A172 (cell line): ENCODE measurements around the gene MRPS24. TPM values are rescaled to one million over a fixed set of nuclear protein-coding genes. Genes with fewer than 3 reads are reported as not detected.

Experiments used
- DNase-seq: peaks from one replicate; pipeline ENCODE4 v3.0.0-alpha.2; 2015; ENCODE audit warnings: low spot score
- total RNA-seq: library from RNA; depleted of rRNA; stranded (reverse); fragments of >200 nt; shearing (Covaris generic); gene quantifications from 2 replicates; pipeline ENCODE4 v1.2.3, GENCODE V29; 2014

MRPS24 gene
- total RNA-seq, 1 experiment from 2014 or later: 294 TPM

DNA sequence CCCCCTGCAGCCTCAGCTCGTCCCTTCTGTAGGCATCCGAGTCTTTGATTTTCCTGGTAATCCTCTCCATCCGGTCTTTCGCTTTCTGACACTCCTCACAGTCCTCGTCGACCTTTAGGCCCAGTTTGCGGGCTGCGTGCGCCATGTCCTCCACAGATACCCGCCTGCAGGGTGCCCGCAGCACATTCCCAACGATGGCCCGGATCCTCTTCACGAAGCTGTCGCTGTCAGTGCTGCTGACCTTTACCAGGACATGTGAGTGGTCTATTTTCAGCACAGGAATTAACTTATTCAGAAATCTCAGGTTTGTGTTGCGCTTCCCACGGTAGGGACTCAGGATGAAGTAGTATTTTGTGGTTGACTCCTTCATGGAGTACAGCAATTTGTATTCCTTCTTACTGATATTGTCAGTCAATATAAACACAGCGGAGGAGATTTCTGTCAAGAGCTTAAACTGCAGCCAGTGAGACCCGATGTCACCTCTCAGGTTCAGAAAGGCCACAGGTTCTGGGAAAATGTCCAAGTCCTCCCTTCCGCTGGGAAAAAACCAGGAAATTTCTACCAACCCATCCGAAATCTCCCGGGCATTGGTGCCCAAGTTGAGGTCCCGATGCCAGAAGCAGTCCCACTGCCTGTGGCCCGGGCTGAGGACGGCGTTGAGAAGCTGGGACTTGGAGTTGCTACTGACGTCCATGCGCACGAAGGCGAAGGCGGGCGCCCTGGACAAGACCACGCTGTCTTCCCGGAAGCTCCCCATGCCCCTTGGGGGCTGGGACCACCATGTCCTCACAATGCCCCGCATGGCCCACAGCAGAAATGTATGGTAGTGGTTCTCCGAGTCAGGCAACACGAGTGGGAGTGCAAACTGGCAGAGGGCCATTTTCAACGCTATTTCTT, 8.9 kb upstream of the MRPS24 start:
- no peak for DNase-seq

DNA sequence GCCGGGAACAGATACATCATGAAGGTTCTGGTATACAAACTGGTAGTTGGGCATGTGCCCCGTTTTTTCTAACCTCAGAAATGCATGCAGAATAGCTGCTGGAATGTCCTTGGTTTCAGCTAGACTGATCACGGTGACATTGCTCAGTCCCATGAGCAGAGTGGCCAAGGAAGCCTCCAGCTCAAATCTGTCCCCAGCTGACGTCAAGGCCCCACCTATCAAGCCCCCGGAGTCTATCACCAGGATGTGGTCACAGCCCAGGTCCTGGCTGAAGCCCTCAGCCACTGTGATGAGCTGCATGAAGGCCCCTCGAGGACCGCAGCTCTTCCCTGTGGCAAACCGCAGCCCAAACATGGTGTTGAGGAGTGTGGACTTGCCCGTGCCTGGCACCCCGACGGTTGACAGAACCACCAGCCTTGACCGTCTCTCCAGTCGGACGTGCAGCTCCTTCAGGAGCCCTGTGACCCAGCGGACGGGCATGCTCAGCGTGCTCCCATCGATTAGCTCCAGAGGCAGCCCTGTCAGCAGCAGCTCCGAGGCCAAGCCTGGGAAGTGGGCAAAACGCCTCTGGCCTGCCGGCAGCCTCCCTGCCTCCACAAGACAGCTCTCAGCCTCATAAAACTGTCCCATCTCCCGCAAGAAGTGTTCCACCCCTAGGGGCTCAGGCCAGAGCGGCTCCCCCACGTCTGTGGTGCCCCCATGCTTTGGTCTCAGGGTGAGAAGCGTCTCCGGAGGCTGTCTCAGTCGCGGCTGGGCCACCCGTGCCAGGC, 7.8 kb upstream of the MRPS24 start:
- no peak for DNase-seq

DNA sequence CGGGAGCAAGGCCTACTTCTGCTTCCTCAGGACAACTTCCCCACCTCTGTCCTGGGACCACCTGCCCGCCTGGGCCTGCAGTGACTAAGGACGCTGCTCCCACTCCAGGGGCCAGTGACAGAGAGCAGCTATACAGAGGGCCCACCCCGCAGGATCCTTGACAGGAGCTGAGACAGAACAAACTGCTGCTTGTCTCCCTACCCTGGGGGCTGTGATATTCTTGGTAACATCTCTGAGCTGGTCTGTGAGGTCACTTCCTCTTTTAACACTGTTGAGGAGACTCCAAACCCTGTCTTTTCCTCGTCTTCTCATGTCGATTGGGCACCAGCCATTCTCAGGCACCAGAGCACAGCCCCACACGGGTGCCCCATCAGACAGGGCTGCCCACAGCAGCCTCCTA, 6.9 kb upstream of the MRPS24 start:
- DNase-seq: no peak

DNA sequence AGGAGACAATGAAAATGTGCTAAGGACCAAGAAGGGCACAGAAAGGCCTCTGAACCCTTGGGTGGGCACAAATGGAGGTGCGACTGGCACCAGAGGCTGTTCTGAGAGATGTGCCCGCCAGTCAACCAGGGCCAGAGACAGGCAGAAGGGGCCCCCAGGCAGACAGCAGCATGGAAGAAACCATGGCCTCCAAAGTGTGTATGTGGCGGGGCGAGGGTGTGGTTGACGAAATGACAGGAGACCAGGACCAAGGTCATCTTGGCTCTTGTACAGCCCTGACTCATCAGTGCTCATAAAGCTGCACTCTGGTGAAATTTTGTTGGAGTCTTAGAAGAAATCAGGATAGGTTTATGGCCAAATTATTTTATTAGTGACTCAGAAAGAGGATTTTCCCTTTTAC, 4.0 kb upstream of the MRPS24 start:
- DNase-seq: peak; percentile 92

DNA sequence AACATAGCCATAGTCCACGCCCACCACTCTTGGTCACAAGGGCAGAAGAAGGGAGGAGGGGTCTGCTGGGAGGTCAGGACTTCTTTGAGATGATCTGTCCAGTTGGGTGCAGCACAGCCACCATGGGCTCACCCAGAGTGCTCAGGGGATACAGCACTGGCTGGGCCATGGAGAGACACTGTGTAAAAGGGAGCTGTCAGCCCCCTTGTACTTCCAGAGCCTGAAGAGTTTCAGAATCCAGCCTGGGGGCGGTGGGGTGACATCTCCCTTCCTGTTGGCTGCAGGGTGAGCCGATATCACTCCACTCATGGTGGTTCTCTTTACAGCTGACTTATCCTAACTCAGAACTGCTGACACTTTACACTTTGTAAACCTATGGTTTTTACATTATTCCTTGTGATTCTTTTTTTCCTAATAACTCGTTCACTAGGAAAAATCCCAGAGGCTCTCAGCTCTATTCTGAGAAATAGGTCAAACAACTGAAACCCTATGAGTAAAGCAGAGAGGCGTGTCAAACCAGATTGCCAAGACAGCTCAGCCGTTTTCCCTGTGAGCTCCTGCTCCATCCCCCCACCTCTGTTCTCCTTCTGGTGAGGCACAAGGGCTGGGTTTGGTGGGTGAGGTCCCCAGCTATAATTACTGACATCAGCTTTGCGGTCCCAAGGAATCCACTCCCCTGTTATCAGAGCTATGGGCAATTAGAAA, 3.2 kb upstream of the MRPS24 start:
- peak; percentile 87 for DNase-seq

DNA sequence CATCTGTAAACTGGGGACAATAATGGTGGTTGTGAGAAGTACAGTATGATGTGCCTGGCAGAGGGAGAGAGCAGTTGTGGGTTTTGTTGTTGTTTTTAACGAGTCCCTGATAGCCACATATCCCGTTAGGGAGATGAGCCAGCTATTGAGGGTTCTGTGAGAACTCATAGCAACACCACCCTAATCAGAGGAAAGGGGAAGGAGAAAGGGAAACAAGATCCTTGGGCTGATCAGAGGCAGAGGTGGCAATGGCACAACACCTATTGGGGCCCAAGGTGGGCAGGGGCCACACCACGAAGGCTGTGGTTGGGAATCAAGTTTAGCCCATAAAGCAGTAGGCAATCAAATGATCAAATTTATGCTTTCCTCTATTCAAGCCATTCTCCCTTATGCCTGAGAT, 1.7 kb upstream of the MRPS24 start:
- DNase-seq: no peak

DNA sequence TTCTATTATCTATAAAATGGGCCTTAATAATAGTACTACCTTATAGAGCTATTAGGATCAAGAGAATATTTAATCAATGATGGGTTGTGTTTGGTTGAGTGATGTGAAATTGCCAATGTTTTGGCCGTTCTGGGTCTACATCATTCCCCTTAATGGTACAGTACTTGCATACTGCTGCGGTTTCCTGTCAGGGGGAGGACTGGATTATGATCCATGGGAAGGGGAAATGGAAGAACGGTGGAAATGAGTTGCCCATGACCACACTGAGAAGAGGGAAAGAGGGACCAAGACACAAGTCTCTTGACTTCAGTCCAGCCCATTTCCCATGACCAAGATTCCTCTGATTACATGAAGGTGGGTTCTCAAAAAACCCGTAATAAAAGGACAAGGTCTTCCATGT, 999 bp upstream of the MRPS24 start:
- DNase-seq: no peak

DNA sequence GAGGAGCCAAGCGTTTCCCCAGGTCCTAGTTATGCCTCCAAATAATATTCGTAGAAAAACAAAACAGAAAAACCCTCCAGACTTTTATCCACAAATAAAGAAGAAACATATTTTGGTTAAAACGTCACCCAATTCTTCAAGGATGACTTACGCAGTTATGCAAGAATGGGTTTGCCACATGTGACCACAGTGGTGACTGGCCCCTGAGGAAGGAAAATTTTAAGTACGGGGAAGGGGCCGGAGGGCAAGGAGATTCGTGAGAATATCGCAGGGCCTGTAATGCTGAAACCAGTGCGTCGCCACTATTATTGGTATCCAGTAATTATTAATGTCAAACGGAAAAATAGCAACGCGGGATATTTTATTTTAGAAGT, 537 bp upstream of the MRPS24 start:
- DNase-seq: peak; percentile 78

DNA sequence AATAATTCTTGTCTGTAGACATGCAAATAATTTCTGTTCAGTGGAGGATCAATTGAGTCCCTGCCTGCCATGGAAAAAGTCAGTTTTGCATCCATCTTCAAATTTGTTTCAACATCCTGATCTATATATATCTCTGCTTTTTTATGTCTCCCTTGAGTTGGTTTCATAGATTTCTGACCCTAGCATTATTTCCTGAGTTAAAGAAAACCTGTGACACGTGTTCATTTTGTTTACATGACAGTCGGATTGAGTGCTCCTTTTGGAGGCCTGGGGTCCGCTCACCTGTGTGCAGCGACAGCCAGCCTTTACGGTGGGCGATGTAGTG, 674 bp downstream of the MRPS24 start:
- DNase-seq: no peak

DNA sequence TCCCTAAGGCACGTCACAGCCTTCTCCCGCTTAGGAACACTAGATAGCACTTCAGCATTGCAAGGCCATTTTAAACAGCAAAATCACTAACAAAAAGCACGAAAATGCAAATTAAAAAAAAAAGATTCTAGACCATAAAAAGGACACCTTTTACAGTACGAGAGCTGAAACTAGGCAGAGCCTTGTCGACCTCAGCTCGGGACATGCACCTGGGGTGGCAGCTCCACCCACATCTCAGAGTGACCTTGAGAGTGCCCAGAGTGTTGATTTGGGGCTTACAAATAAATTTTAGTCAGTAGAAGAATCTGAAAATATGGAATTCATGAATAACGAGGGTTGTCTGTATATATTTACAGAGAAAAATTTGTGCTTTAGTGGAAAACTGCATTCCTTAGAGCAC, 1.1 kb downstream of the MRPS24 start:
- no peak for DNase-seq

DNA sequence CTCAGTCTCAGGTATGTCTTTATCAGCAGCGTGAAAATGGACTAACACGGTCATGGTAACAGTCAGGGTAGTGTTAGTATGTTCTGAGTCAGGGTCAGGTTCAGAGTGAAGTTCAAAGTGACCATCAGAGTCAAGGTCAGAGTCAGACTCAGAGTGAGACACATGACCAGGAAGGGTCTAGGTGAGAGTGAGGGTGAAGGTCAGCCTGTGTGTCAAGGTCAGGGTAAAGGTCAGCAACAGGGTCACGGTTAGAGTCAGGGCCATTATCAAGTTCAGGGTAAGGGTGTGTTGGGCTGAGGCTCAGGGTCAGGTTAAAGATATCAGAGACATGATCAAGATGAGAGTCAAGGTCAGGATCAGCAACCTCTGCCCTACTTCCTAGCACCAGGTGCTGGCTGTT, 4.0 kb downstream of the MRPS24 start:
- no peak for DNase-seq

DNA sequence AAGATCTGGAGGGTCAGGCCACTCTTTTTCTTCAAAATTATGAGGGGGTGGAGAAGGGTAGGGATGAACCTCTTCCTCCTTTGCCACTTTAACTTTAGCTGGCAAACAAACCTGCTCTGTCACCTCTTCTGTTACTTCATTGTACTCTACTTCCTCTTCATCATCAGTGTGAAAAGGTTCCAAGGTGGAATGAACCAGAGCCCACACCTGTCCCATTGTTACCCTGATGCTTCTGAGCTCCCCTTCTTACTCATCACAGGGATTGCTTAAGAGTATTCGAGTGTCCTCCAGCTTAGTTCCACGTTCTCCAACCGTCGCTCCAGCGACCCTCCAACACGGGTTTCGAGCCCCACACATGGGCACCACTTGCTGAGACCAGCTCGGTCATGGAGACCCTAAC, 5.2 kb downstream of the MRPS24 start:
- no peak for DNase-seq

DNA sequence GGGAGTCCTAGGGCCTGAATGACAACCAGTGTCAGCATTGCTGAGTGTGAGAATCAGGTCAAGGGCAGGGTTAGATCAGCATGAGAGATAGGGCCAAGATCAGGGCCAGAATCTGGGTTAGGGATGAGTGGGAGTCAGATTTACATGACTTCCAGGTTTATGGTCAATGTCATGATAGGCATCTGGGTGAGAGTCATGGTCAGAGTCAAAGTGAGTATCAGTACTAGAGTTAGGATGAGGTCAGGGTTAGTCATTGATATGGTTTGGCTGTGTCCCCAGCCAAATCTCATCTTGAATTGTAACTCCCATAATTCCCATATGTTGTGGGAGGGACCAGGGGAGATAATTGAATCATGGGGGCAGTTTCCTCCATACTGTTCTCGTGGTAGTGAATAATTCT, 12.3 kb downstream of the MRPS24 start:
- DNase-seq: peak; percentile 57

DNA sequence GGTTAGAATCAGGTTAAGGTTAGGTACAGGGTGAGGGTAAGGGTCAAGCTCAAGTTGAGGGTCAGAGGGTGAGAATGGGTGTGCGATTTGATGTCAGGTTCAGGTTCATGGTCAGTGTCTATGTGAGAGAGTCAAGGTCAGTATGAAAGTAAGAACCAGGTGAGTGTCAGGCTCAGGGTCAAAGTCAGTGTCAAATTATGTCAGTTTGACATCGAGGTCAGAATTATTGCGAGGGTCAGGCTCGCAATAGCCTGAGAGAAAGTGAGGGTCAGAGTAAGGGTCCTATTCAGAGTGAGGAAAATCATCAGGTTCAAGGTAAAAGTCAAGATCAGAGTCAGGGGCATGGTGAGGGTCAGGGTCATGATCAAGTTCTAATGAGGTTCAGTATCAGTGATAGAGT, 13.0 kb downstream of the MRPS24 start:
- no peak for DNase-seq

DNA sequence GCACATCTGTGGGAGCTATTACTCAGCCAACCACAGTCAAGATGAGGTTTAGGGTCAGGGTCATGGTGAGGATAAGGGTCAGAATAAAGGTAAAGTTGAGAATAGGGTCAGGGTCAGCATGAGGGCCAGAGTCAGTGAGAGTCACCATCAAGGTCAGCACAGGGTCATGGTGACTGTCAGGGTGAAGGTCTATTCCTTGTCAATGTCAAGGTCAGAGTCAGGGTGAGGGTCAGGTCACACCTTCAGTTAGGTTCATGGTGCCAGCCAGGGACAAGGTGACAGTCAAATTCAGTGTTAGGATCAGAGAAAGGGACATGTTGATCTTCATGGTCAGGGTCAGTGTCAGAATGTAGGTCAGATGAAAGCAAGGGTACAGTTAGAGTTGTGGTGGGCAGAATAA, 14.1 kb downstream of the MRPS24 start:
- no peak for DNase-seq

DNA sequence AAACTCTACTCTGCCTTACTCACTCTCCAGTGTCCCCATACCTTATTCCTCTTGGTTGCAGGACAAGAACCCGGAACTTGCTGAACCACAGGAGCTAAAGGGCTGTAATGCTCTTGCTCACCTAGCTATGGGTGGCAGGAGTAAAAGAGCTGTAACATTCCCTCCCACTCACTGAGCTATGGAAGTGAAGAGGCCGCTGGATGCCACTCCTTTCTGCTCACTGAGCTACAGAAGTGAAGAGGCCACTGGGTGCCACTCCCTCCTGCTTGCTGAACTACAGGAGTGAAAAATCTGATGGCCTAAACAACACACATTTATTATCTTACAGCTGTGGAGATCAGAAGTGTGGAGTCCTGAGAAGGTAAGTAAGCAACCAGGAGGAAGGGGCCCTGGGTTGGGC, 17.5 kb downstream of the MRPS24 start:
- no peak for DNase-seq

DNA sequence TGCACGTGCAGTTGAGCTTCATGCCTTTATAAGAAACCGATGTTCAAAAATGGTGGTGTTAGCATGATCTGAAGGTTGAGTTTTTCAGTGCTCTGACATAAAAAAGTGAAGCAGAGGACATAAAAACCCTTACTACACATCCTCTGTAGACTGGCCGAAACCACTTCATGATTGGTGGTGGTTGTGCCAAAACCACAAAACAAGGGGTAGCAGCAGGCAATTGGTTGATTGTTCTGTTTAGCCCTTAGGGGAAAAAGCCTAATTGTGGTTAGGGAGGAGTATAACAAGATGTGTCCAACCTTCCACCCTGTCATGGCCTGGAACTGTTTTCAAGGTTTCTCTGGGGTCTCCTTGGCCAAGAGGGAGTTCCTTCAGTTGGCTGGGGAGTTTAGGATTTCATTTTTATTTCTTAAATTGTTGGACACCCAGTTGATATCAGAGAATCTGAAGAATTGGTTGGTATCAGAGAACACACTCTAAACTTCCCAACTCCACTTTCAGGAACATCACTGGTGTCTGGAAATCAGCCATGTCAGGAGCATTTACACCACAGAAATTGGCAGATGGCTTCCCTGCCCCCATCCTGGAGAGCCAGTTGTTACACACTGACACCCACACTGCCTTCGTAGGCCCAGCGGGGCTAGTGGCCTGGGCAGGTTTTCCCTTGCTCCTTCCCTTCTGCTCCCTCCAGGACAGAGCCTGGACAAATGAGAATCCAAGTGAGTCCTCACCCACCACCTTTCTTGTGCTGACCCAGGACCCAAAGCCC, 18.8 kb downstream of the MRPS24 start:
- no peak for DNase-seq

DNA sequence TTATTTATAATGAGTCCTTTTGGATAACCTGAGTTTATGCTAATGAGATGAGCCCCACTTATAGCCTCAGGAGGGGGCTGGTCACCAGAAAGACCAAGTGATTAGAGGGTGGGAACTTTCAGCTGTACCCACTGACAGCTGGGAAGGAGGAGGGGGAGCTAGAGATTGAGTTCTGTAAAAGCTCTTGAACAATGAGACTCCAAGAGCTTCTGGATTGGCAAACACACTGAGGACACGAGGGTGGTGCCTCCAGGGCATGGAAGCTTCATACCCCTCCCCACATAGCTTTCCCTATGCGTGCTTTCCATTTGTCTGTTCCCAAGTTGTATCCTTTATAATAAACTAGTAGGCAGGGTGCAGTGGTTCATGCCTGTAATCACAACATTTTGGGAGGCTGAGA, 20.3 kb downstream of the MRPS24 start:
- DNase-seq: no peak

DNA sequence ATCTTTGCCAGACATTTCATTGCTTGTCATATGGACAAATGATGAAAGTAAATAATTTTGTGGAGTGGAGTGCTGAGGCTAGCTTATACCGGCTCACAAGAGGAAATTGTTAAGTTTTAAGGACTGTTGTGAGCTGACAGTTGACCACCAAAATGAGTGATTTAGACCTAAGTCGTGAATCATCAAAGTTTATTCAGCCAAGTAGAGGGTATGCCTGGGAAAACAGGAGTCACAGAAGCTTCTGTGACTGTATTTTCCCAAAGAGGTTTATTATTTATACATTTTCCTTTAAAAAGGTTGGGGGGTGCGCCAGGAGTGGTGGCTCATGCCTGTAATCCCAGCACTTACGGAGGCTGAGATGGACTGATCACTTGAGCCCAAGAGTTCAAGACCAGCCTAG, 21.8 kb downstream of the MRPS24 start:
- peak; percentile 68 for DNase-seq

DNA sequence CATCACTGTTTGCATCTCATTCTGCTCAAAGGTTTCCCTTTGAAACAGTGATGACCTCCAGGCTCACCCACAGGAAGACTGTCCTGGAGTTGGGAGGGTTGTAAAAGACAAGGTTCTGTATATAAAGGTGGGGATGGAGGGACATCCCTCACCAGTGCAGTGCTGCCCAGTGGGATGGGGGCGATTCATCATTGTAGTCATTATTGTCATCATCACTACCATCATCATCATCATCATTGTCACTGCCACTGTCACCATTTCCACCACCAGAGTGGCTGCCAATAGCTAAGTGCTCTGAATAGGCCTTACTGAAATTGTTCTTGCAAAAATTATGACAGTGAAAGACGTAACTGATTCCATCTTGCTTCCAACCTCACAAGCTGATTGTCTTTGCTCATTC, 24.7 kb downstream of the MRPS24 start:
- no peak for DNase-seq

DNA sequence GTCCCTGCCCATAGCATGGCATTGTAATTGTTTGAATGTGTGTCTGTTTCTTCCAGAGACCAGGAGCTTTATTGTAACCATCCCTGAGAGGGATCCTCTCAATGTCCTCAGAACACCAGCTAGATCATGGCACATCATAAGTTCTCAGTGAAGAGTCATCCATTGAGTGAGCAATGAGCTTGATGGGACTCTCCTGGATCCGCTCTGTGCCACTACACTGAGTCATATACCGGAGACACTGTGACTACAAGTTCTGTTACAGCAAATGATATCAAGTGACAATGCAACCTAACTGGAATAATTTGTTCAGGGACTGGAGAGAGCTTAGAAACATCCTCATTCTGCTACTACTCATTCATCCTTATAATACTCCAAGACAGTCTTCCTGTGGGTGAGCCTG, 25.1 kb downstream of the MRPS24 start:
- DNase-seq: no peak

DNA sequence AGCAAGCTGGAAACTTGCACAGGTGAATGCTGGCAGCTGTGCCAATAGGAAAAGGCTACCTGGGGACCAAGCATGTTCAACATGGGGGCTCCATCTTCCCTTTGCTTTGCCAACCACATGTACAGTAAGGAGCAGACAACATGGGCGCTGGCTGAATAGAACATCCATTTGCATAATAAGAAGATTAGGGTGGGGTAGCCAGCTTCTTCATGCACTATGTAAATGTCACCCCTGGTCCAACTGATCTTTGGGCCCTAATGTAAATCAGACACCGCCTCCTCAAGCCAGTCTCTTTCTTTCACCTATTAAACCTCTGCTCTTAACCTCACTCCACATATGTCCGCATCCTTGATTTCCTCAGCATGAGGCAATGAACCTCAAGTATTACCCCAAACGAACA, 26.0 kb downstream of the MRPS24 start:
- no peak for DNase-seq
